ENCODE measurements around the gene WNK2. TPM values are rescaled to one million over a fixed set of nuclear protein-coding genes. Genes with fewer than 3 reads are reported as not detected.
"Not testable (repeated sequence)": the region's sequence is repeated elsewhere in the genome, so short reads cannot be mapped to it uniquely, and the experiment has no call there.

WNK2 gene
- 0.02 TPM in 1 of 2 replicates, not detected in the other for total RNA-seq (2014; rRNA removed; shearing (Covaris generic))

- no peak for DNase-seq (ENCODE audit: low spot score)
Observed at GRCh38 chr9:93183663-93184431, at the start of gene WNK2. WNK2 (plus strand) TSS chr9:93184139; CDS start chr9:93184930, 791 bp downstream.

- DNase-seq (ENCODE audit: low spot score): no peak
Observed at GRCh38 chr9:93134740-93135444, 49.0 kb upstream of the WNK2 start.

- DNase-seq (ENCODE audit: low spot score): no peak
Observed at GRCh38 chr9:93136011-93136440, 47.9 kb upstream of the WNK2 start.

- DNase-seq (ENCODE audit: low spot score): no peak
Observed at GRCh38 chr9:93137362-93137761, 46.6 kb upstream of the WNK2 start.

- no peak for DNase-seq (ENCODE audit: low spot score)
Observed at GRCh38 chr9:93138171-93138764, 45.7 kb upstream of the WNK2 start.

GRCh38 chr9:93139365-93140182 lies 44.4 kb upstream of the WNK2 start:
- no peak for DNase-seq (ENCODE audit: low spot score)

GRCh38 chr9:93141771-93142483 lies 42.0 kb upstream of the WNK2 start:
- DNase-seq (ENCODE audit: low spot score): no peak

GRCh38 chr9:93143830-93144530 lies 40.0 kb upstream of the WNK2 start:
- DNase-seq (ENCODE audit: low spot score): peak; percentile 25

- not testable (repeated sequence) for DNase-seq (ENCODE audit: low spot score)
Observed at GRCh38 chr9:93146696-93147095, 37.2 kb upstream of the WNK2 start.

- no peak for DNase-seq (ENCODE audit: low spot score)
Observed at GRCh38 chr9:93147632-93148031, 36.3 kb upstream of the WNK2 start.

- DNase-seq (ENCODE audit: low spot score): no peak
Observed at GRCh38 chr9:93148721-93149120, 35.2 kb upstream of the WNK2 start.

GRCh38 chr9:93149361-93149760 lies 34.6 kb upstream of the WNK2 start:
- DNase-seq (ENCODE audit: low spot score): no peak

GRCh38 chr9:93151097-93151784 lies 32.7 kb upstream of the WNK2 start:
- DNase-seq (ENCODE audit: low spot score): no peak

GRCh38 chr9:93154293-93154903 lies 29.5 kb upstream of the WNK2 start:
- no peak for DNase-seq (ENCODE audit: low spot score)

- DNase-seq (ENCODE audit: low spot score): no peak
Observed at GRCh38 chr9:93155716-93156474, 28.0 kb upstream of the WNK2 start.

GRCh38 chr9:93156475-93157008 lies 27.4 kb upstream of the WNK2 start:
- no peak for DNase-seq (ENCODE audit: low spot score)

- peak; percentile 62 for DNase-seq (ENCODE audit: low spot score)
Observed at GRCh38 chr9:93159601-93160471, 24.1 kb upstream of the WNK2 start.
